ENCODE data around the gene CELF1.
"Not testable (repeated sequence)": the region's sequence is repeated elsewhere in the genome, so short reads cannot be mapped to it uniquely, and the experiment has no call there.

GRCh38 chr11:47530721-47531120 lies 22.2 kb downstream of the CELF1 start:
- TF ChIP-seq POLR2A (IDR thresholded peaks at IDR 0.05; ENCODE audit: low read length); GATA1 (IDR thresholded peaks at IDR 0.05; ENCODE audit: low read depth, low read length): not testable (repeated sequence)
